Effector CD8-positive, alpha-beta T cell (primary cell): ENCODE measurements around the gene TRPV4.

Experiments
- DNase-seq: peaks from one replicate; lab custom pipeline; 2025; lab: John Stamatoyannopoulos, UW

TRPV4 gene

DNA sequence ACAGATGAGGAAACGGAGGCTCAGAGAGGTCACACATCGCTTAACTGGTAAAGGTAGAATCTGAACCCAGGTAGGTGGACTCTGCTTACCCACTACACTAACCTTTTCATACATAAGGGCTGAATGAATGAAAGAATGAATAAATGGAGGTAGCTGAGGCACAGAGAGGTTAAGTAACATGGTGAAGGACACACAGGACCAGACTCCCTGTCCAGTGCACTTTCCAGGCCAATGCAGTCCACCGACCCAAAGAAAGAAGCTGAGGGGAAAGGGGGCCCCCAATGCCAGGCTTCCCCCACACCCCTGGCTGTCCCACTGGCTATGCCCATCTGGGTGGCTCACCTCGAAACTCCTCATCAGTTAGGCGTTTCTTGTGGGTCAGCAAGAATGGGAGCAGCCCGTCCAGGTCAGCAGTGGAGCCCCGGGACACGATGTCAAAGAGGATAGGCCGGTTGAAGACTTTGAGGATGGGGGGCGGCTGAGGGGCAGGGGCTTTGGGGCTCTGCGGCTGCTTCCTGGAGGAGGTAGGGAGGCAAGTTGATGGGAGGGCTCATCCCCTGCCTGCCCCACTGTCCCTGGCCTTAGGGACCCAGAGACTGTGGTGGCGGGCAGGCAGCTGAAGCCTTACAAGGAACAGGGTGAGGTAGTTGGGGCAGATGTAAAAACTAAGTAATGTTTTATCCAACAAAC is 25.1 kb downstream of the TRPV4 start:
- DNase-seq, result no peak

GRCh38 chr12:109804820-109805761 is 28.1 kb downstream of the TRPV4 start:
- DNase-seq, result peak; percentile 58

- no peak for DNase-seq
Observed at GRCh38 chr12:109803678-109804077, 29.5 kb downstream of the TRPV4 start.

DNA sequence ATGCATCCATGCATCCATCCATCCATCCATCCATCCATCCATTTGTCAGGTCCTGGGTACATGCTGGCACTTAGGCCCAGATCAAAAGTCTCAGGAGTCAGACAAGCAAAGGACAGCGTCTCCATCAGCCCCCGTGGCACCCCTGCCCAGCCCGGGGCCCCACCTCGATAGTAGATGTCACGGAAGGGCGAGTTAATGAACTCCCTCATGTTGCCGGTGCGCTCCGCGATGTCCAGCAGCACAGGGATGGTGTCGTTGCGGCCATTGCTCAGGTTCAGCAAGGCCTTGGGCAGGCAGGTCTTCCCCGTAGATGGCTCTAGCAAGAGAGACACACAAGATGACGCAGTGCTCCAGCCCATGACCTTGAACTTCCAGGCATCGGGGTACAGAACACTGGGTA is 30.4 kb downstream of the TRPV4 start:
- DNase-seq, result no peak

- DNase-seq, result no peak
Observed at GRCh38 chr12:109800536-109800935, 32.7 kb downstream of the TRPV4 start.

DNA sequence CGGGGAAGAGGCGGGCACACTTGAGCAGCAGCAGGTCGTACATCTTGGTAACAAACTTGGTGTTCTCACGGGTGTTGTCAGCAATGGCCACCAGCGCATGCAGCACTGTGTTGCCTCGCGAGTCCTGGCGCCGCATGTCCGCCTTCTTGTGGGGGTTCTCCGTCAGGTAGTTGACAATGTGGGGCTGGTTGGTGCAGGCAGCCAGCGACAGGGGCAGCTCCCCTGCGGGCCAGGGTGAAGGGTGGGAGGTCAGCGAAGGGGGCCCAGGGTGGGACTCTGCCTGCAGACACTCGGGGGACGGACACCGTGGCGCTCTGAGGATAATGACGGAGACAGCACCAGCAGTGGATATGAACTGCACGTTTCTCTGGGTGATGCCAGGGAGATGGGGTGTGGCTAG is 34.5 kb downstream of the TRPV4 start:
- no peak for DNase-seq

DNA sequence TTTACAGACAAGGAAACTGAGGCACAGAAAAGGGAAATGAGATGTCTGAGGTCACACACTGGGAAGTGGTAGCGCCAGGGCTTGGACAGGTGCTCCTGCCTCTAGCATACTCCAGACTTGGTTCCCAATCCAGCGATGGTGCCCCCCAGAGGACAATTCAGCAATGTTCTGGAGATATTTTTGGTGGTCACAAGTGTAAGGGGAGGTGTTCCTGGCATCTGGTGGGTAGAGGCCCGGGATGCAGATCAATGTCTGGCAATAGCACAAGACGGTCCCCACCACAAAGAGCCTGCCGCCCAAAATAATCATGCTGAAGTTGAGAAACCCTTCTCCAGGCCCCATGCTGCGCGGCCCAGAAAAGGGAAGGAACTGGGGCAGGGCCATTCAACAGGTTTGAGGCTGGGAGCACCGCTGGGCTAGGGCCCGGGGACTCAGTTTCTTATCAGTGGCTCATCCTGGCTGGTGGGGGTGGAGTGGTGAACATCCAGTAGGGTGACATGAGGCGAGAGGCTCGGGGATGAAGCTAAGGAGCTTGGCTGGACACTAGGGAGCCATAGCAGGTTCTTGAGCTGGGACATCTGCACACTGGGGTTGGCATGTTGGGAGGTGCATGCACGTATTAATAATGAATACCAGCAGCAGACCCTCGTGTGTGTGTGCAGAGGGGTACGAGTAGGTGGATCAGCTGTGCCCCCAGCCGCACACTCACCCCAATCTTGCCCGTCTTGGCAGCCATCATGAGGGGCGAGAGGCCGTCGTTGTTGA is 35.1 kb downstream of the TRPV4 start:
- no peak for DNase-seq

GRCh38 chr12:109796057-109796456 is 37.1 kb downstream of the TRPV4 start:
- no peak for DNase-seq

DNA sequence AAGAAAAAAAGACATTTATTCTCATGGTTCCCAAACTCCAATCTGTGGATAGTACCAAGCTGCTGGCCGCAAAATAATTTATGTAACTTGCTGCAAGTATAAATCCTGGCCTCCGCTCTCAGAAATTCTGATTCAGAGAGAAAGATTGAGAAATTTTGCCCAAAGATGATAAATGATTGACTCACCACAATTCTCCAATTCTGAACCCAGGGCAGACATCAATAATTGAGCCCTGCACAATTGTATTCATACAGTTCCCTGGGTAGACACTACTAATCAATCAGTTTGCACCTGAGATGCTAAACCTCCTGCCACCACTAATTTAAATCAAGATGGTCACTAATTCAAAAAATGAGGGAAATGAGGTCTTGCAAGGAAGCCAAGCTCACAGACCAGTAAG is 38.2 kb downstream of the TRPV4 start:
- no peak for DNase-seq

- DNase-seq, result no peak
Observed at GRCh38 chr12:109793826-109794501, 39.2 kb downstream of the TRPV4 start.

- no peak for DNase-seq
Observed at GRCh38 chr12:109793411-109793810, 39.8 kb downstream of the TRPV4 start.

GRCh38 chr12:109792992-109793391 is 40.2 kb downstream of the TRPV4 start:
- DNase-seq, result no peak

- no peak for DNase-seq
Observed at GRCh38 chr12:109789526-109790048, 43.6 kb downstream of the TRPV4 start.

DNA sequence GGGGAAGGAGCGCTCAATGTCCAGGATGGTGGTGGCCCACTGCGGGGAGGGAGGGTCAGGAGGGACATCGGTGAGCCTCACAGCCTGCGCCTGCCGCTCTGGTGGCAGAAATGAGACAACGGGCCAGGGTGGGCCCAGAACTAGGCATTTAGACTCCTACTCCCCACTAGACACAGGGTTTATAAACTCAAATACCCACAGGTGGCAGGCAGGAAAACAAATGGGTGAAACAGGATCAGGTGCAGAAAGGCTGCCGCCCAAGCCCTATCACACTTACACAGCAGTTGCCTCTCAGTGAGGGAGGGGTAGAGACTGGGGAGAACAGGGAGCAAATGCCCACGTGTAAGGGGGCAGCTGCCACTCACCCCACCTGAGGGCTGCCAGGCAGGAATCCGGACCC is 46.4 kb downstream of the TRPV4 start:
- no peak for DNase-seq

DNA sequence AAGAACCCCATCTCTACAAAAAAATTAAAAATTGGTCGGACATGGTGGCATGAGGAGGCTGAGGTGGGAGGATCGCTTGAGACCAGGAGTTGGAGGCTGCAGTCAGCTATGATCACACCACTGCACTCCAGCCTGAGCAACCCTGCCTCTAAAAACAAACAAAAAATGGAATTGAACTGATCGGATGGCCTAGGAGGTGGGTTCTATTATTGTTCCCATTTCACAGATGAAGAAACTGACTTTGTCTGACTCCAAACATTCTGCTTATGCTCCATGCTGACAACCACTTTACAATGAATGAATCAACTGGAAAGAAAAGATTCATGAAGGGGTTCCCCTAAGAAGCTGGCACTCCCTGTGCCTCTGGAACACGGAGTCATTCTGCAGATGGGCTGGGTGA is 47.3 kb downstream of the TRPV4 start:
- DNase-seq, result no peak

DNA sequence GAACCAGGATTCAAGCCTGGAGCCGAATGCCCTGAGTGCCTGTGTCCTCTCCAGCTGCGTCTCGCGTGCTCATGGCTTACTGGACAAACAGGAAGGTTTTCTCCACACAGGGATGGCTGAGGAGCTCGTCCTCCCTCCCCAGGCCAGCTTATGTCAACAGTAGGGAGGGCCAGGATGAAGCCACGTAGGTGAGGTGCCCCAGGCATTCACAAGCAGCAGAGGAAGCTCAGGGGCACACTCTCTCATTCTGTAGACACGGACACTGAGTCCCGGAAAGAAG is 49.3 kb downstream of the TRPV4 start:
- DNase-seq, result no peak

- no peak for DNase-seq
Observed at GRCh38 chr12:109783135-109783964, 49.8 kb downstream of the TRPV4 start.

- DNase-seq, result no peak
Observed at GRCh38 chr12:109782326-109782703, 50.9 kb downstream of the TRPV4 start.

DNA sequence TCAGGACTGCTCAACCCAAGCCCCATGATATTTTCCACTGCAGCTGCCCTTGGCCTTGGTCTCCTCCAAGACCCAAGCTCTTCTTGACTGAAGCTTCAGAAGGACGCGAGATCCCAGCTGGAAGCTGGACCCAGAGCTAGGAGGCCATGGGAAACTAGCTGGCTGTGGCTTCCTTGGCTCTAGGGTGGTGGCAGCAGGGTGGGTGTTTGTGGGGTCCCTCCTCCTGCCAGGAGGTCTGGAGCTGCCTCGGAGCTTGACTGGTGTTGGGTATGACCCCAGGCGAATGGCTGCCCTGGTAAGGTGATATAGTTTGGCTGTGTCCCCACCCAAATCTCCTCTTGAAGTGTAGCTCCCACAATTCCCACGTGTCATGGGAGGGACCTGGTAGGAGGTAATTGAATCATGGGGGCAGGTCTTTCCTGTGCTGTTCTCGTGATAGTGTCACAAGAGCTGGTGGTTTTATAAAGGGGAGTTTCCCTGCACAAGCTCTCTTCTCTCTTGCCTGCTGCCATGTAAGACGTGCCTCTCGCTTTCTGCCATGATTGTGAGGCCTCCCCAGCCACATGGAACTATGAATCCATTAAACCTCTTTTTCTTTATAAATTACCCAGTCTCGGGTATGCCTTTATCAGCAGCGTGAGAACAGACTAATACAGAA is 51.4 kb downstream of the TRPV4 start:
- no peak for DNase-seq

- DNase-seq, result no peak
Observed at GRCh38 chr12:109779382-109779781, 53.8 kb downstream of the TRPV4 start.

GRCh38 chr12:109778684-109779083 is 54.5 kb downstream of the TRPV4 start:
- no peak for DNase-seq
